Upper lobe of left lung (tissue), 6 donors: Measurements from ENCODE around the gene ARPC2. TPM values are rescaled to one million over a fixed set of nuclear protein-coding genes. Genes with fewer than 3 reads are reported as not detected.

Experiments
- ATAC-seq, 2 donors: fragments of 200-7000 bp; cut with Tn5 transposase; one replicate each; pipeline ENCODE4 v1.9.1; 2022; ENCODE audit warnings: mild to moderate bottlenecking in 2 of 2, moderate library complexity in 2 of 2; ENCODE audit not compliant: low FRiP score in 2 of 2
- DNase-seq, 2 donors: peaks; one replicate each; pipeline ENCODE4 v3.0.0-alpha.2; 2019 to 2020
- H3K27ac ChIP-seq, 4 donors: fragments of 200-600 bp; sonication (generic); one replicate each; pipeline ENCODE4 v1.5.1; 2016 to 2019
- H3K27me3 ChIP-seq, 4 donors: fragments of 200-600 bp; sonication (generic); one replicate each; pipeline ENCODE4 v1.5.1; 2017 to 2019
- H3K36me3 ChIP-seq, 4 donors: fragments of 200-600 bp; sonication (generic); one replicate each; pipeline ENCODE4 v1.5.1; 2016 to 2019
- H3K4me1 ChIP-seq, 4 donors: fragments of 200-600 bp; sonication (generic); one replicate each; pipeline ENCODE4 v1.5.1; 2018 to 2019
- H3K4me3 ChIP-seq, 4 donors: fragments of 200-600 bp; sonication (generic); one replicate each; pipeline ENCODE4 v1.5.1; 2017 to 2019; ENCODE audit warnings: mild to moderate bottlenecking in 2 of 4, moderate library complexity in 1 of 4
- H3K9me3 ChIP-seq, 4 donors: fragments of 200-600 bp; sonication (generic); one replicate each; pipeline ENCODE4 v1.5.1; 2018 to 2019
- CTCF ChIP-seq, 6 experiments: fragments of 450-650 bp in 4 of 6; fragments of 200-600 bp in 2 of 6; sonication (generic) in 2 of 6; IDR thresholded peaks; one replicate each; pipeline ENCODE4 v1.5.1; 2016 to 2019; ENCODE audit warnings: antibody characterized with exemption in 6 of 6
- EP300 ChIP-seq, 4 donors: sonication (generic); formaldehyde crosslinking; IDR thresholded peaks; one replicate each; pipeline ENCODE4 v1.5.1; 2017; ENCODE audit warnings: antibody characterized with exemption in 4 of 4, control low read depth in 2 of 4
- POLR2A ChIP-seq, 4 donors: fragments of 450-650 bp; IDR thresholded peaks; one replicate each; pipeline ENCODE4 v1.5.1; 2016 to 2017; ENCODE audit warnings: antibody characterized with exemption in 4 of 4, mild to moderate bottlenecking in 2 of 4
- POLR2AphosphoS5 ChIP-seq, 2 donors: sonication (generic); formaldehyde crosslinking; IDR thresholded peaks; one replicate each; pipeline ENCODE4 v1.5.1; 2017; ENCODE audit warnings: antibody characterized with exemption in 2 of 2
- WGBS, 2 donors: methylation state at CpG; one replicate each; pipeline ENCODE4 v1.1.5; 2017 to 2018; 5-methylcytosine and 5-hydroxymethylcytosine counted together
- total RNA-seq, 6 donors: library from RNA; depleted of rRNA in 4 of 6; stranded (reverse); fragments of >200 nt in 4 of 6; gene quantifications; one replicate each; pipeline versions ENCODE4 v1.1.0 to v1.2.1, GENCODE V29; 2016 to 2021
- donor health status: DM: no; HTN: no; CAD: no; lungs with moderate emphysema.
- donor health status: DM: no; HTN: yes; CAD: no; lungs with severe emphysema.

Gene ARPC2
- total RNA-seq, 6 donors from 2014 or later = 233 to 440 (median 357) TPM

GRCh38 chr2:218186876-218187275 lies 30.1 kb upstream of the ARPC2 start:
- Histone ChIP-seq H3K4me3 (no peak overlapping the region), H3K27ac (no peak overlapping the region), H3K27me3 (no peaks in the 10 kb centered on the region), H3K4me1 (peaks cover 0 to 11% (median 2%) of the 10 kb centered on the region in 4 donors), H3K36me3 (no peaks in the 10 kb centered on the region), H3K9me3 (no peaks in the 10 kb centered on the region)
- ATAC-seq (no peak), DNase-seq (no peak)
- 44 to 57% methylated on average over 1 of the region's 1 CpG for WGBS, 2 donors
- TF ChIP-seq EP300 (IDR thresholded peaks at IDR 0.05) (no peak), POLR2A (IDR thresholded peaks at IDR 0.05) (no peak), POLR2AphosphoS5 (IDR thresholded peaks at IDR 0.05) (no peak), CTCF (IDR thresholded peaks at IDR 0.05) (no peak)

GRCh38 chr2:218187296-218188015 lies 29.5 kb upstream of the ARPC2 start:
- ATAC-seq (no peak), DNase-seq (no peak)
- no peaks in the 10 kb centered on the region for H3K36me3 ChIP-seq
- no peaks in the 10 kb centered on the region for H3K27me3 ChIP-seq
- H3K9me3 ChIP-seq = no peaks in the 10 kb centered on the region
- no peak overlapping the region for H3K27ac ChIP-seq
- no peak for TF ChIP-seq POLR2AphosphoS5 (IDR thresholded peaks at IDR 0.05)
- no peak for TF ChIP-seq EP300 (IDR thresholded peaks at IDR 0.05)
- no peak for TF ChIP-seq CTCF (IDR thresholded peaks at IDR 0.05)
- TF ChIP-seq POLR2A (IDR thresholded peaks at IDR 0.05) = no peak
- 60 to 82% methylated on average over 4 of the region's 4 CpGs for WGBS, 2 donors
- peaks cover 0 to 11% (median 2%) of the 10 kb centered on the region in 4 donors for H3K4me1 ChIP-seq
- H3K4me3 ChIP-seq = no peak overlapping the region

- ATAC-seq (no peak), DNase-seq (no peak)
- no peak overlapping the region for H3K4me3 ChIP-seq
- H3K4me1 ChIP-seq = peaks cover 0 to 11% (median 2%) of the 10 kb centered on the region in 4 donors
- no peaks in the 10 kb centered on the region for H3K36me3 ChIP-seq
- WGBS, 2 donors = 100% methylated on average over 2 of the region's 2 CpGs
- TF ChIP-seq POLR2A (IDR thresholded peaks at IDR 0.05) (no peak), CTCF (IDR thresholded peaks at IDR 0.05) (no peak), EP300 (IDR thresholded peaks at IDR 0.05) (no peak), POLR2AphosphoS5 (IDR thresholded peaks at IDR 0.05) (no peak)
- no peak overlapping the region for H3K27ac ChIP-seq
- no peaks in the 10 kb centered on the region for H3K9me3 ChIP-seq
- no peaks in the 10 kb centered on the region for H3K27me3 ChIP-seq
These were observed 28.5 kb upstream of the ARPC2 start for GRCh38 chr2:218188528-218188927.

GRCh38 chr2:218192902-218193430 lies 24.0 kb upstream of the ARPC2 start:
- 62 to 70% methylated on average over 3 of the region's 3 CpGs for WGBS, 2 donors
- H3K36me3 ChIP-seq = no peaks in the 10 kb centered on the region
- ATAC-seq = no peak

More at GRCh38 chr2:218192902-218193430, 24.0 kb upstream of the ARPC2 start:
- TF ChIP-seq CTCF (IDR thresholded peaks at IDR 0.05) = no peak
- no peak for TF ChIP-seq POLR2A (IDR thresholded peaks at IDR 0.05)
- no peak for TF ChIP-seq POLR2AphosphoS5 (IDR thresholded peaks at IDR 0.05)
- no peak for TF ChIP-seq EP300 (IDR thresholded peaks at IDR 0.05)
- Histone ChIP-seq H3K27ac (no peak overlapping the region), H3K9me3 (no peaks in the 10 kb centered on the region), H3K4me3 (no peak overlapping the region), H3K4me1 (no peaks in the 10 kb centered on the region), H3K27me3 (no peaks in the 10 kb centered on the region)
- DNase-seq = no peak
